Keratinocyte (primary cell): Measurements from ENCODE around the gene TOR3A. TPM values are rescaled to one million over a fixed set of nuclear protein-coding genes. Genes with fewer than 3 reads are reported as not detected.

Experiments
- DNase-seq: peaks from one replicate; pipeline ENCODE4 v3.0.0-alpha.2; 2011; ENCODE audit warnings: low read depth, missing footprints, low spot score
- FAIRE-seq: peaks from 2 replicates; lab custom pipeline; 2011; peaks lifted over from hg19 to GRCh38; lab: Jason Lieb, UNC
- H2AFZ ChIP-seq: 2 replicates; pipeline ENCODE4 v1.6.0; 2012; ENCODE audit warnings: low read length, control low read depth, inconsistent platforms; ENCODE audit not compliant: control insufficient read depth
- H3K27ac ChIP-seq: 2 replicates; pipeline ENCODE4 v1.5.1; 2011; ENCODE audit warnings: low read length; ENCODE audit not compliant: control insufficient read depth, insufficient read depth
- H3K27me3 ChIP-seq: 3 replicates; pipeline ENCODE4 v1.6.0; 2011; ENCODE audit warnings: low read length; ENCODE audit not compliant: control insufficient read depth, insufficient read depth; ENCODE audit errors: extremely low read depth
- H3K36me3 ChIP-seq, 2 experiments: 2 replicates in 1 of 2; 3 replicates in 1 of 2; pipeline ENCODE4 v1.5.1; 2011; ENCODE audit warnings: low read length in 2 of 2, mild to moderate bottlenecking in 1 of 2; ENCODE audit not compliant: control insufficient read depth in 2 of 2, insufficient read depth in 2 of 2; ENCODE audit errors: extremely low read depth in 1 of 2
- H3K4me1 ChIP-seq: 3 replicates; pipeline ENCODE4 v1.5.1; 2011; ENCODE audit warnings: low read length; ENCODE audit not compliant: control insufficient read depth, insufficient read depth; ENCODE audit errors: extremely low read depth
- H3K4me2 ChIP-seq: 3 replicates; pipeline ENCODE4 v1.6.0; 2011; ENCODE audit warnings: low read depth, low read length; ENCODE audit not compliant: control insufficient read depth, insufficient read depth; ENCODE audit errors: extremely low read depth
- H3K4me3 ChIP-seq, 3 experiments: fragments of 200-600 bp in 1 of 3; sonication (generic) in 1 of 3; 2 replicates in 2 of 3; 3 replicates in 1 of 3; pipeline ENCODE4 v1.5.1; 2011 to 2016; ENCODE audit warnings: low read length in 3 of 3, mild to moderate bottlenecking in 3 of 3, control low read depth in 2 of 3, inconsistent platforms in 1 of 3, low read depth in 1 of 3, mixed read lengths in 1 of 3, mixed run types in 1 of 3, moderate library complexity in 1 of 3; ENCODE audit not compliant: control insufficient read depth in 2 of 3, insufficient read depth in 2 of 3; ENCODE audit errors: extremely low read depth in 1 of 3
- H3K79me2 ChIP-seq: 2 replicates; pipeline ENCODE4 v1.6.0; 2012; ENCODE audit warnings: low read length; ENCODE audit not compliant: control insufficient read depth, insufficient read depth
- H3K9ac ChIP-seq: 3 replicates; pipeline ENCODE4 v1.6.0; 2011; ENCODE audit warnings: low read length; ENCODE audit not compliant: control insufficient read depth, insufficient read depth; ENCODE audit errors: extremely low read depth
- H3K9me1 ChIP-seq: 3 replicates; pipeline ENCODE4 v1.6.0; 2011; ENCODE audit warnings: low read length; ENCODE audit not compliant: control insufficient read depth, insufficient read depth; ENCODE audit errors: extremely low read depth
- H3K9me3 ChIP-seq: 2 replicates; pipeline ENCODE4 v1.5.1; 2012; ENCODE audit warnings: low read depth, low read length; ENCODE audit not compliant: control insufficient read depth
- H4K20me1 ChIP-seq: 3 replicates; pipeline ENCODE4 v1.6.0; 2011; ENCODE audit warnings: low read length; ENCODE audit not compliant: control insufficient read depth, insufficient read depth; ENCODE audit errors: extremely low read depth
- EZH2 ChIP-seq: IDR thresholded peaks from one replicate; pipeline ENCODE4 v1.6.1; 2012; ENCODE audit warnings: inconsistent platforms, mild to moderate bottlenecking, low read length, moderate library complexity
- dilution Hi-C: fragments of 300-500 bp; cut with MboI; formaldehyde crosslinking; loops from one replicate; pipeline ENCODE4 v1.7.0; 2020; ENCODE audit warnings: low sequenced_read_pairs; ENCODE audit not compliant: extremely low pct_ligation_motif_present
- polyA plus RNA-seq, 5 experiments: library from polyadenylated mRNA; depleted of rRNA in 3 of 5; stranded (reverse) in 3 of 5; stranded (forward) in 1 of 5; unstranded in 1 of 5; fragments of >200 nt; gene quantifications; 1 replicate in 1 of 5; 2 replicates in 3 of 5; 3 replicates in 1 of 5; pipeline versions ENCODE4 v1.2.1 to v1.2.3, GENCODE V29; 2011 to 2012; ENCODE audit warnings: missing spikeins in 2 of 5, low read depth in 1 of 5, low replicate concordance in 1 of 5
- TF ChIP-seq, protein P1 (sequence below), 3 experiments: IDR thresholded peaks in 1 of 3; conservative IDR thresholded peaks in 1 of 3; optimal IDR thresholded peaks in 1 of 3; 2 replicates in 2 of 3; 3 replicates in 1 of 3; pipeline versions ENCODE3 to v1.5.1; 2011; ENCODE audit warnings: low read length in 3 of 3, mild to moderate bottlenecking in 3 of 3, moderate library complexity in 2 of 3, control low read depth in 1 of 3, inconsistent platforms in 1 of 3; ENCODE audit not compliant: insufficient read depth in 2 of 3; ENCODE audit errors: extremely low read depth in 1 of 3

Gene TOR3A
- polyA plus RNA-seq, 1 donor (not counting 4 experiments of a cell fraction or from before 2014, with no cell fraction given), result 16.8 TPM

DNA sequence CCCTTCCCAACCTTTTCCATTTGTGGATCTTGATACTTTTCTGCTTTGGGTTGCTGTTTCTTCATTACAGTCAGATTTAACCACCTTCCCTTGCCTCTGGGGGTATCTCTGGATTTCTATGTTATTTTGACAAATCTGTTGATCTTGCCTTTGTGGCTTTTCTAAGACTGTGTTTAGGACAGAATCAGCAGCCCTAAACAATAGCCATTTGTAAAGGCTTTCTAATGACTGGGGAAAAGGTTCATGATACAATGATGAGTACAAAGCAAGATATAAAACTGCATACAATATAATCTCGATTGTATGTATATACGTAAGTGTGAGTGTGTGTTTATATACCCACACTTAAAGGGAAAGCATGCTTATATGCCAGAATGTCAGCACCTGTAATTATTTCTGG, 28.4 kb upstream of the TOR3A start:
- Histone ChIP-seq H2AFZ (no peak overlapping the region), H4K20me1 (no peaks in the 10 kb centered on the region), H3K27me3 (no peaks in the 10 kb centered on the region), H3K36me3 (no peaks in the 10 kb centered on the region), H3K9me3 (no peaks in the 10 kb centered on the region), H3K9ac (no peak overlapping the region), H3K27ac (no peak overlapping the region), H3K79me2 (no peaks in the 10 kb centered on the region), H3K9me1 (no peaks in the 10 kb centered on the region), H3K4me2 (no peak overlapping the region), H3K4me1 (peaks cover 21% of the 10 kb centered on the region), H3K4me3 (no peak overlapping the region)
- FAIRE-seq, result no peak
- dilution Hi-C loops, result no loop called here
- no peak for DNase-seq
- TF ChIP-seq, protein P1, sequence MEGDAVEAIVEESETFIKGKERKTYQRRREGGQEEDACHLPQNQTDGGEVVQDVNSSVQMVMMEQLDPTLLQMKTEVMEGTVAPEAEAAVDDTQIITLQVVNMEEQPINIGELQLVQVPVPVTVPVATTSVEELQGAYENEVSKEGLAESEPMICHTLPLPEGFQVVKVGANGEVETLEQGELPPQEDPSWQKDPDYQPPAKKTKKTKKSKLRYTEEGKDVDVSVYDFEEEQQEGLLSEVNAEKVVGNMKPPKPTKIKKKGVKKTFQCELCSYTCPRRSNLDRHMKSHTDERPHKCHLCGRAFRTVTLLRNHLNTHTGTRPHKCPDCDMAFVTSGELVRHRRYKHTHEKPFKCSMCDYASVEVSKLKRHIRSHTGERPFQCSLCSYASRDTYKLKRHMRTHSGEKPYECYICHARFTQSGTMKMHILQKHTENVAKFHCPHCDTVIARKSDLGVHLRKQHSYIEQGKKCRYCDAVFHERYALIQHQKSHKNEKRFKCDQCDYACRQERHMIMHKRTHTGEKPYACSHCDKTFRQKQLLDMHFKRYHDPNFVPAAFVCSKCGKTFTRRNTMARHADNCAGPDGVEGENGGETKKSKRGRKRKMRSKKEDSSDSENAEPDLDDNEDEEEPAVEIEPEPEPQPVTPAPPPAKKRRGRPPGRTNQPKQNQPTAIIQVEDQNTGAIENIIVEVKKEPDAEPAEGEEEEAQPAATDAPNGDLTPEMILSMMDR (optimal IDR thresholded peaks at IDR 0.05 in 1 of 3, IDR thresholded peaks at IDR 0.05 in 1 of 3, conservative IDR thresholded peaks at IDR 0.05 in 1 of 3; ENCODE audit: extremely low read depth in 1 of 3, insufficient read depth in 2 of 3, low read length in 3 of 3), result no peak
- TF ChIP-seq EZH2, result no peak

DNA sequence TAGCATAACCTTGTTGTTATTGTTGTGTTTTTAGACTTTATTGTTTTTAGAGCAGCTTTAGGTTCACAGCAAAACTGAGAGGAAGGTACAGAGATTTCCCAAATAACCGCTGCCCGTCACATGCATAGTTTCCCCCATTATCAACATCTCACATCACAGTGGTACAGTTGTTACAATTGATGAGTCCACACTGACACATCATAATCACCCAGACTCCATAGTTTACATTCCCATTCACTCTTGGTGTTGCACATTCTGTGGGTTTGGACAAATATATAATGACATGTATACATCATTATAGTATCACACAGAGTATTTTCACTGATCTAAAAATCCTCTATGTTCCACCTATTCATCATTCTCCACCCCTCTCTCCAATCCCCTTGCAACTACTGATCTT, 25.9 kb upstream of the TOR3A start:
- TF ChIP-seq, protein P1 (optimal IDR thresholded peaks at IDR 0.05 in 1 of 3, IDR thresholded peaks at IDR 0.05 in 1 of 3, conservative IDR thresholded peaks at IDR 0.05 in 1 of 3; ENCODE audit: extremely low read depth in 1 of 3, insufficient read depth in 2 of 3, low read length in 3 of 3), result no peak
- TF ChIP-seq EZH2, result no peak
- no peak overlapping the region for H3K9ac ChIP-seq
- H3K4me1 ChIP-seq, result peaks cover 31% of the 10 kb centered on the region
- peaks cover 0 to 2% of the 10 kb centered on the region in 2 experiments for H3K36me3 ChIP-seq
- H3K79me2 ChIP-seq, result no peaks in the 10 kb centered on the region
- H3K27me3 ChIP-seq, result no peaks in the 10 kb centered on the region
- H3K9me3 ChIP-seq, result no peaks in the 10 kb centered on the region
- H3K4me3 ChIP-seq, result no peak overlapping the region
- no peaks in the 10 kb centered on the region for H3K9me1 ChIP-seq
- dilution Hi-C loops, result no loop called here
- no peak overlapping the region for H2AFZ ChIP-seq
- no peak overlapping the region for H3K4me2 ChIP-seq
- DNase-seq (no peak), FAIRE-seq (peak; percentile 81)
- no peaks in the 10 kb centered on the region for H4K20me1 ChIP-seq
- no peak overlapping the region for H3K27ac ChIP-seq
